GM21367 (cell line): ENCODE data around the gene SPTAN1.
"Not testable (repeated sequence)": the region's sequence is repeated elsewhere in the genome, so short reads cannot be mapped to it uniquely, and the experiment has no call there.

Source experiments
- ATAC-seq: cut with Tn5 transposase; IDR thresholded peaks from one replicate; pipeline ENCODE4 v1.9.1; 2021; ENCODE audit not compliant: unreplicated experiment

SPTAN1 gene

DNA sequence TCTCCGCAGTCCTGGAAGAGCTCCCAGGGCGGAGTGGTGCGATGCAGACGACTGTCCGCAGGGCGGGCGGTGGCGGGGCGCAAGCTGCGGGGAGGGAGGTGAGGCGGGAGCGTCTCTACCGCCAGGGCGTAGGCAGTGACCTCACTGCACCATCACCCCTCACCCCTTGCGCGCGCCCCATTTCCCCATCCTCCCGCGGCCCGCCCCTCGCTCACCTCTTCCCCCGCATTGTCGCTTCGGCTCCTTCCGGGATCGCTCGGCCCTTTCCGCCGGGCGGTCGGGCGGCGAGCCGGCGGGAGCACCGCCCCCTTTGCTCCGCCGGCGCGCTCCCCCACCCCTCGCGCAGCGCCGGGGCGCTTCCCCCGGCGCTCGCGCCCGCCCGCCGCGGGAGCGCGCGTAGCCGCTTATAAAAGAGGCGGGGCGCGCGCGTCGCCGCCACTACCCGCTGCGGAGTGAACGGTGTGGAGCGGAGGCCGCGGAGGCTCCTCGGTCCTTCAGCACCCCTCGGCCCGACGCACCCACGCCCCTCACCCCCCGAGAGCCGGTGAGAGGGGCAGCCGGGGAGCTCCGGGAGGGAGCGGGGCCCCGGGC is at the start of gene SPTAN1:
Gene SPTAN1, plus strand, starts transcription at position 435 of the 591 bp plus-strand sequence. CDS start 14,154 bp downstream, outside the sequence.
- peak; percentile 80 for ATAC-seq

DNA sequence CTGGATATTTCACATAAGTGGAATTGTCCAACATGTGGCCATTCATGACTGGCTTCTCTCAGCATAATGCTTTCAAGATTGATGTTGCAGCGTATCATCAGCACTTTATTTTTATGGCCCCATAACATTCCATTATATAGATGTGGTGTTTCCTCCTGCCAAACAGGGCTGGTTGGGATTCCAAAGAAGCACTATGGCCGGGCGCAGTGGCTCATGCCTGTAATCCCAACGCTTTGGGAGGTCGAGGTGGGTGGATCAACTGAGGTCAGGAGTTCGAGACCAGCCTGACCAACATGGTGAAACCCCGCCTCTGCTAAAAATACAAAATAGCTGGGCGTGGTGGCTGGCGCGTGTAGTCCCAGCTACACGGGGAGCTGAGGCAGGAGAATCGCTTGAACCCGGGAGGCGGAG is 49.0 kb upstream of the SPTAN1 start:
- not testable (repeated sequence) for ATAC-seq

DNA sequence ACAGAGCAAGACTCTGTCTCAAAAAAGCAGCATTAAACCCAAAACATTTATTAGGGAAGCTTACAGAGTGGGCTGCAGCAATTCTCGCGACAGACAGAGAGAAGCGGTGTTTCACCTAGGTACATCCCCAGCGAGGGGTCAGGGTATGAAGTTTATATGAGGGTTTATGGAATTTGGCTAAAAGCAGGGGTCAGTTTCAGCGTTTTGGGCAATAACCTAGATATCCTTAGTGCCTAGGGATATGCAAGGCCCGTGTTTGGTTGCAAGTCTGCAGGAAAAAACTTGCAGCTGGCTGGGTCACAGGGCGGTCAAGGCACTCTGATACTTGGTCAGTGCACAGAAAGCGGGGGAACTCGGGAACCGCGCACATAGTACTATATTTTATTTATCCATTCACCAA is 48.5 kb upstream of the SPTAN1 start:
- ATAC-seq: no peak

DNA sequence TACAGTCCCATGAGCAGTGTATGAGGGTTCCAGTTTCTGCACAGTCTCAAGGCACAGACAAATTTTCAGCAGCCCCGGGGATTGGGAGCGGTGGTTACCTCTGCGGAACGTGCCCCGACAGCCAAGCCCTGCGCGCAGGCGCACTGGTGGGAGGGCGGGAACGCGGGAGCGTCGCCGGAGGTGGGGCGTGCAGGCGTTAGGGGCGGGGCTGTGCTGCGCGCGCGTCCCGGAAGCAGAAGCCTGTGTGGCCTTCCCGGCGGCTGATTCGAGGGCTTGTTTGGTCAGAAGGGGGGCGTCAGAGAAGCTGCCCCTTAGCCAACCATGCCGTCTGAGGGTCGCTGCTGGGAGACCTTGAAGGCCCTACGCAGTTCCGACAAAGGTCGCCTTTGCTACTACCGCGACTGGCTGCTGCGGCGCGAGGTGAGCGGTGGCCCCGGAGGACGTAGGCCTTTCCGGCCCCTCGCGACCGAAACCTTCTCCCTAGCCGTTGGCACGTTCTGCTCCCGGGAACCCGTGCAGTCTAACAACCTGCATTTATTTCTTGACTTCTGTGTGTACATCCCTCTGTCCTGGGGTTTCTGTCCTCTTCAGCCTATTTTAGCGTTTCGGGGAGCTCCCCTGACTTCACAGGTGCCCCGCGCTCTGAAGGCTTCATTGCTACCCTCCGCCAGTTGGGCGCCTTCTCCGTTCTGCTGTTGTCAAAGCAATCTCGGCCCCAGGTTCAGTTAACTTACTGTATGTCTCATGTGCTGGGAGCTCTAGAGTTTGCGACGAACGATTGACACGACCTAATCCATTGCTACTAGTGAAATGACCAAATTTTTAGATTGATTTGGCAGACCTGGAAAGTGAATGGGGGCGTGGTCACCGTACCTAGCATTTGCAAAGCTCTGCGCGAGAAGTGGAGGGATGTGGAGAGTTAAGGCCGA is 47.6 kb upstream of the SPTAN1 start, which contains the start of gene GLE1:
Gene GLE1, plus strand, starts transcription at position 235 of the 929 bp plus-strand sequence. Its CDS starts 87 bp downstream, at position 322.
- peak; percentile 77 for ATAC-seq

DNA sequence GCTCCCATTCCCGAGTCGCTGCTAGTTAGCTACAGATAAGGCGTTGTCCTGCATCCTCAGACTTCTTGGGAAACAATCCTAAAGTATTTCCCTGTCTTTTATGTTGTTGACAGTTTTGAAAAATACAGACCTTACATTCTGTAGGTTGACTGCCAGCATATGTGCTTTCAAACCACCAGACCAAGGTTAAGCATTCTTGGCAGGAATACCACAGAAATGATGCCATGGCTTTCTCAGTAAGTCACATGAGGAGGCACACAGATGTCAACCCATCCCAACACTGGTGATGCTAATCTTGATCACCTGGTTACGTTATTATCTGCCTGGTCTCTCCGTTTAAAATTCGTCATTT is 47.0 kb upstream of the SPTAN1 start:
- ATAC-seq: no peak

DNA sequence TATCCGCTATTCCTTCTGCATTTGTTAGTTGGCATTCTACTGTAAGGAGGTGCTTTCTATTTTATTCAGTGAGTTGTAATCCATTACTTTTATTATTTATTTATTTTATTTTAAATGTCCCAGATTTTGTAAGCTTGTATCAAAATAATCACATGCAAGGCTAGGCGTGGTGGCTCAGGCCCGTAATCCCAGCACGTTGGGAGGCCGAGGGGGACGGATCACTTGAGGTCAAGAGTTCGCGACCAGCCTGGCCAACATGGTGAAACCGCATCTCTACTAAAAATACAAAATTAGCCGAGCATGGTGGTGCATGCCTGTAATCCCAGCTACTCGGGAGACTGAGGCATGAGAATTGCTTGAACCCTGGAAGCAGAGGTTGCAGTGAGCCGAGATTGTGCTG is 46.5 kb upstream of the SPTAN1 start:
- not testable (repeated sequence) for ATAC-seq

DNA sequence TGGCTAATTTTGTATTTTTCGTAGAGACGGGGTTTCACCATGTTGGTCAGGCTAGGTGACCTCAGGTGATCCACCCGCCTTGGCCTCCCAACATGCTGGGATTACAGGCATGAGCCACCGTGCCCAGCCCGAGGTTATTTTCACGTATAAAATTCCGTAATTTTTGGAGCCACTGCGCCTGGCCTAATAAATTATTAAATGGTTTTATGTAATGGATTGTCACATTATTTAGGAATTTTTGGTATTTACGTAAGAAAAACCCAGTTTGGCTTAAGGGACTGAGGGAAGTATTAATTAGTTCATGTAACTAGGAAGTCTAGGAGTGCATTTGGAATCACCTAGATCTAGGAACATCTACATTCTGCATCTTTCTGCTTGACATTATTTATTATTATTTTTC is 39.6 kb upstream of the SPTAN1 start:
- no peak for ATAC-seq

DNA sequence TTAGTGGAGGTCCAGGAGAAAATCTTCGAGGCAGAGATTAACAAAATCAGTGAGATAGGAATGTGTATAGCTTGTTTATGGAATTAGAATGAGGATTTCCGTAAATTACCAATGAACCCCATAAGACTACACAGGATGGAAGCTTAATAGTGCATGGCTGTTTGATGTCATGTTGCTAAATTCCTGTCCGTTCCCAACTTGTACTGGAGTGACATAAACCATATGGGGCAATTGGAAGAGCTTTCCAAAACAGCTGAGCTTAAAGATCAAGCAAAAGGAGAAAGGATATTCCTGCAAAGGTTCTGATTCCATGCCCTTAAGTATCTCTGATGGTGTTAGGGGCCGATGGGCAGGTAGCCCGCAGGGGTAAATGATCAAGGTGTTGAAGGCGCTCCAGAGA is 30.4 kb upstream of the SPTAN1 start:
- ATAC-seq: no peak

DNA sequence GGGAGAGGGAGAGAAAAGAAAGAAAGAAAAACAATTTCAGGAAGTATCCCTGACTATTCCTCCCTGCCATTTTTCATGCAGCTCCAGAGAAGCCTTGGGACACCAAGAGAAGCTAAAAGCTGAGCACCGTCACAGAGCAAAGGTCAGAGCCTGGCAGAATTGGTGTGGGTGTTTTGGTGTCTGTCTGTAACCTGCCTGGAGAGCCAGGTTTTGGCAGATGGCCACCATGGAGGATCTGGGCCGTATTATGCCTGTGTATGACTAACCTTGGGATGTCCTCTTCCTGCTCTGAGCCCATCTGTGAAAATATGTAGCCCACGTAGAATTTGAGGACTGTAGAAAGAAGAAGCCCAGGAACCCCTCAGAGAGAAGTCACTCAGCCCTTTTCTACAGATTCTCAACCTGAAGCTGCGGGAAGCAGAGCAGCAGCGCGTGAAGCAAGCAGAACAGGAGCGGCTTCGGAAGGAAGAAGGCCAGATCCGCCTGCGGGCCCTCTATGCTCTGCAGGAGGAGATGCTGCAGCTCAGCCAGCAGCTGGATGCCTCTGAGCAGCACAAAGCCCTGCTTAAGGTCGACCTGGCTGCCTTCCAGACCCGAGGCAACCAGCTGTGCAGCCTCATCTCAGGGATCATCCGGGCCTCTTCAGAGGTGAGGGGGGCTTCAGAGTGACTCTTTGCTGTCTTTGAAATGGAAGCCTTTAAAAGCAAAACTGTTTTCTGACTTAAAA is 29.0 kb upstream of the SPTAN1 start:
- no peak for ATAC-seq

DNA sequence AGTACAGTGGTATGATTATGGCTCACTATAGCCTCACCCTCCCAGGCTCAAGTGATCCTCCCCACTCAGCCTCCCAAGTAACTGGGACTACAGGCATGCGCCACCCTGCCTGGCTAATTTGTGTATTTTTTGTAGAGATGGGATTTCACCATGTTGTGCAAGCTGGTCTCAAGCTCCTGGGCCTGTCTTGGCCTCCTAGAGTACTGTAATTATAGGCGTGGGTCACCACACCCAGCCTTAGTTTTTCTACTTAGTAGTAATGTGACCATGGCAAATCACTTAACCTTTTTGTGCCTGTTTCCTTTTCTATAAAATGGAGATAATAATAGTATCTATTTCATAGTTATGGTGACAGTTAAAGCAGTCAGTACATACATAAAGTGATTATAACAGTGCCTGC is 25.7 kb upstream of the SPTAN1 start:
- no peak for ATAC-seq

DNA sequence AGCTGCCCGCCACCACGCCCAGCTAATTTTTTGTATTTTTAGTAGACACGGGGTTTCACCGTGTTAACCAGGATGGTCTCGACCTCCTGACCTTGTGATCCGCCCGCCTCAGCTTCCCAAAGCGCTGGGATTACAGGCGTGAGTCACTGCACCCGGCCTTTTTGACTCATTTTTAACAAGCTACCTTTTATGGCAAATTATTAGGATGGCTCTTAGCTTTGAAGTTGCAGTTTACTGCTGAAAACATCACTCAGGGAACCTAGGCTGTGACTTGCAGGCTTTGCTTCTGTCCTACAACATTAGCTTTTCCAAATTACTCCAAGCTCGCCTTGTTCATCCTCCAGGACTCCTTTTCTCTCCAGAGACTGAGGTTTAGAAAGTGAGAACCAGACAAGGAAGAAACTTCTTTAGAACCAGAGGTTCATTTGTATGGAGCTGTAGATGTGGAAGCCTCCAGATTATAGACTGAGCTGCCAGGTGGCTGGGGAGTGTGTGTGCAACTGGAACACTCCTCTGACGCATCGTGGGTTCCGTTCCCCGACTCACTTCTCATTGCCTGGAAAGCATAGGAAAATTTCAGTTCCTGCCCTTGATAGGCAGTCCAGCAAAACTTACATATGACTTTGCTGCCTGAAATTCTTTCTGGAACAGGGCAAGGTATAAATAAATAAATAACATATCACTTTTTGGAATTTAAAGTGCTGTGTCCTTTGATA is 23.8 kb upstream of the SPTAN1 start:
- ATAC-seq: no peak

DNA sequence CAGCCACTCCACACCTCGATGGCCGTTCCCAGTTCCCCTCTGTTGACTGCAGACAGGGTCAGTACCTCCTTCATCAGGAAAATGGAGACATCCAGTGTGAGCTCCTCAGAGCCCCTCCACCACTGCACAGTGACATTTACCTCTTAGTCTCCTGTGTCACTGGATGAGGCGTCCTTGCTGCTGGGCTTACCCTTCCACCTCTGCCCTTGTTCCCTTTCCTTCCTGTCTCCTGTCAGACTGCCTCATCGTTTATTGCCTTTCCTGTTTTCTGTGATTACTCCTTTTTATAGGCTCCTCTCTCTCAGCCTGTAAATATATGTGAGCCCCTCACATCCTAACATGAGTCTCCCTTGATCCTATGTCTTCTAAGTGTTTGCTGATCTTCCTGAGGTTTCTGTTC is 23.2 kb upstream of the SPTAN1 start:
- no peak for ATAC-seq

DNA sequence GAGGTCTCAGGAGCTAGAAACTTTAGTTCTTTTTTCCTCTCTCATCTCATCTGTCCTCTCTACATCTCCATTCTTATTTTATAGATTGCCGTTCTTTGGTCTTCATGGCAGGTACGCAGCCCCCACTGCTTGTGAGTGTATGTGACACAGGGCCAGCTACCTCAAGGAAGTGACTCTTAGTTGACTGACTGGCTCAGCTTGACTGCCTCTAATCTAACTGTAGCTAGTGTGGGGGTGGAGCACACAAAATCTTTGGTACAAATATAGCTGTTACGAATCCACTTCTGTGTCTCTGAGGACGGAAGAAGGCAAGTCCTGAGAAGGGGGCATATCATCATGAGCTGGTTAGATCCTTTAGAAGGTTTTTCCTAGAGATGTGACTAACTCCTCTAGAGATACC is 19.8 kb upstream of the SPTAN1 start:
- ATAC-seq: no peak

DNA sequence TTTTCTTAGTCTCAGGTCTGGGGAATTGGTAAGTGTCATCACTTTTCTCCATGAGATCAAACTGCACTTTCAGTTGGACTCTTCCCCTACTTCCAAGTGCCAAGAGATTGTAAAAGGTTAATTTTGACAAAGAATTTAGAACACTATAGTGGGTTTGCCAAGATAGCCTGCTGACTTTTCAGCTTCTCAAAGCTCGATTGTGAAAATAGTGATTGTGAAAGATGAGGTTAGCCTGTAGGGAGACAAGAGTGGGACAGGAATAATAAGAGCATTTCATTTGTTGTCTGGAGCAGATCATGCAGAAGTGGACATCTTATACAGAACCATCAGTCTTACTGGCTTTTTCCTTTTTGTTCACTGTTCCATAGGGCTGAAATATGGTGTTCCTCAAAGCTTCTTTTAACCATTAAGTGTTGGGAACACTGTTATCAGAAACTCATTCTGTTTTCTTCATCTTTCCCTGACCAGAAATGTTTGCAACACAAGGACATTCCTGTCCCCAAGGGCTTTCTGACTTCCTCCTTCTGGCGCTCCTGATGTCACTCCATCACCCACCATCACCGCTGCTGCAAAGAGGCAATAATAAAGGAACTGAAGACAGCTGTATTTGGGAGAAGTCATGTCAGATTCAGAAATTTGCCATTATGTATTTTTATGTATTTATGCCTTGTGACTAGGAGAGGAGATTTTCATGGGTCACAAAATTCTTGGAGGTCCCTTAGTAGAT is 11.6 kb upstream of the SPTAN1 start:
- ATAC-seq: no peak

DNA sequence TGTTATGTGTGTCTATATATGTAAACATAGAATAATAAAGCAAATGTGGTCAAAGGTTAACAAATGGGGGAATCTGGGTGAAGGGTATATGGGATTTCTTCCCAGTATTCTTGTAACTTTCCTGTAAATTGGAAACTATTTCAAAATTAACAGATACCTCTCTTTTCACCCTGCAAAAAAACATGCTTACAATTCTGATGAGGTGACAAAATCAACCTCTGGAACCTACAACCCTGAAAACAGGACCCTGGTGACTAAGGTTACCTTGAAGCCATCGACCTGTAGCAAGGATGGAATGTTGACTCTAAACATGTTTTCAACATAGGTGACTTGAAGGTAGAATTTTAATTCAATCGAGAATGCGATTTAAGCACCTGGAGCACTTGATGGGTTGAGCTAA is 5.9 kb upstream of the SPTAN1 start:
- ATAC-seq: no peak

DNA sequence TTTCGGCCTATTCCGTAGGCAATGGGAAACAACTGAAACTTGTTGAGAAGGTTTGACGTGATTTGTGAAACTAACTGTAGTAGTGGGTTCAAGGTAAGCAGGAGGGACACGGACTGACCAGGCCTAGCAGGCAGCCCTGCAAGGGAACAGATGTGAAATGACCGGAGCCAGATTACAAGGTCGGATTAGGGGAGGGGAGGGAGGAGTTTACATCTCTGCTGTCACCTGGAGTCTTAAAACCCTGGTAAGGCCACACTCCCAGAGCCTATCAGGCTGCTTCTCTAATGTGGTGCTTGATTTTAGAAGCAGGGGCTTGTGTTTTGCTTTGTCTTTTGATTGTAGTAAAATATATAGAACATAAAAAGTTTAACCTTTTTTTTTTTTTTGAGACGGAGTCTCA is 3.5 kb upstream of the SPTAN1 start:
- ATAC-seq: no peak

DNA sequence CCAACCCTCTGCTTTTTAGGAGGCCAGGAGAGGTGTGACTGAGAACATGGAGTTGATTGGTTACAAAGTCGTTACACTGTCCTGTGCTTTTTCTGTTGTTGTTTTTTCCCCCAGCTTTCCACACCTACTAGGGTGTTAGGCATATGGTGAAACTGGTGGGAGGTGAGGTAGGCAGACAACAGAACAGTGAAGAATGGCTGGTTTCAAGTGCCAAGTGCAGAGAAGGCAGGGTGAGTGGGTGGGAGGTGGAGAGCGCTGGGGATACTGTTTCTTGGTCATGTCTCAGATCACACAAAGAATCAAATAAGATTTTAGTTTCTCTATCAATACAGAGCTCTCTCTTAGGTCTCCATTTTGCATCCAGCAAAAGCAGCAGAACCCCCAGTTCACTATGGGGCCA is 2.2 kb upstream of the SPTAN1 start:
- no peak for ATAC-seq

DNA sequence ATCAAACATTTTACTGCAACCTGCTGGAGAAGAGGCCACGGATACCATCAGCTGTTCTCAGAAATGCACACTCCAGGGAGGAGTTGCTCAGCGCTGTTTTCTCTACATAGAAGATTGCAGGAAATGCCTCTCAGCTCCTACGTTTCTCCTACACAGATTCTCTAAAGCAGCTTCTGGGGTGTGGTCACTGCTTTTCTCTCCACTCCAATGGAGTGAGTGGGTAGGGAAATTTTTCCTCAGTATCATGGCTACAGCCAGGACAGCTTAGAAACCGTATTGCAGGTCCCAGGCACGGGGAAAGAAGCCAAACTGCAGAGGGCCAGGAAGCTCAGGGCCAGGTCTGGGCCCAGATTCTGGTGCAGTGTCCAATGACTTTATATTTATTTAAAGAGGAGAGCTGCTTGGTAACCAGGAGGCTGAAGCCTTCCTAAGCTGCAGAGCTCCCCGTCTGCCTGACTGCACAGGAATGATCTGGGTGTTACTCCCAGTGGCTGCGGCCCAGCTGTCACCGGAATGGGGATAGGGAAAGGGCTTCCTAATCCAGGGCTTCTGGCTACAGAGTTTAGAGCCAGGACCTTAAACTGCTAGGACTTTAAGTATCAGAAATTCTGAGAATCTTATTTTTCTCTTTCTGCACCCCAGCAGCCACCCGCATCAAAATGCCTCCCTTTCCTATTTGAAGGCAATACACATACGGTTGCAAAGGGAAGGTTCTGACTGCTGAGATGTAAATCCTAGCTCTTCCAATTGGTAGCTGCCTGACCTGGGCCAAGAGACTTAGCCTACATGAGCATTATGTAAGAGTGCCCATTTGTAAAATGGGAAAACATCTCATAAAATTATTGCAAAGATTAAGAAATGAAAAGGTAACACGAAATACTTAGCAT is 1.4 kb upstream of the SPTAN1 start:
- no peak for ATAC-seq

DNA sequence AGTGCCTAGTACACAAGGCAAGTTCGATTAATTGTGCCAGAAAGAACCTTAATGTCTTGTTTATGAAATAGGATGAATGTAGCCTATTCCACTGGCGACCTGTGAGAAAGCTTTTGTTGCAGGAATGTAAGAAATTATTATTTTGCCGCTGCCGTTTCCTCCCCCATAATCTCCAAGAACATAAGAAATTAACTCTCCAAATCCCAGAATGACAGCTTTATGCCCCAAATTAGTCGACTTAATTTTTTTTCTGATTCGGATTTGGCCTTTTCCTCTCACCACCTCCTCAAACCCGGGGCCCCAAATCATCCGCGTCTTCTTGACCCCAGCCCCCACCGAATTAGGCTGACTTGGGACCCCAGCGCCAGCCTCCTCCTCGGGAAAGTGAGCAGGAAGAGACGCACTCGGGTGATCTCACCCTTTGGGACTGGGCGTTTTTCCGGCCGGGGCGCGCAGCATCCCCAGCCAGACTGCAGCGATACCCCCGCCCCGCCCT is 682 bp upstream of the SPTAN1 start:
- no peak for ATAC-seq
